ENCODE results near the gene UBE2O. TPM values are rescaled to one million over a fixed set of nuclear protein-coding genes. Genes with fewer than 3 reads are reported as not detected.
"Not testable (repeated sequence)": the region's sequence is repeated elsewhere in the genome, so short reads cannot be mapped to it uniquely, and the experiment has no call there.

Gene UBE2O
- total RNA-seq, 1 experiment from 2014 or later, result 64.7 TPM

DNA sequence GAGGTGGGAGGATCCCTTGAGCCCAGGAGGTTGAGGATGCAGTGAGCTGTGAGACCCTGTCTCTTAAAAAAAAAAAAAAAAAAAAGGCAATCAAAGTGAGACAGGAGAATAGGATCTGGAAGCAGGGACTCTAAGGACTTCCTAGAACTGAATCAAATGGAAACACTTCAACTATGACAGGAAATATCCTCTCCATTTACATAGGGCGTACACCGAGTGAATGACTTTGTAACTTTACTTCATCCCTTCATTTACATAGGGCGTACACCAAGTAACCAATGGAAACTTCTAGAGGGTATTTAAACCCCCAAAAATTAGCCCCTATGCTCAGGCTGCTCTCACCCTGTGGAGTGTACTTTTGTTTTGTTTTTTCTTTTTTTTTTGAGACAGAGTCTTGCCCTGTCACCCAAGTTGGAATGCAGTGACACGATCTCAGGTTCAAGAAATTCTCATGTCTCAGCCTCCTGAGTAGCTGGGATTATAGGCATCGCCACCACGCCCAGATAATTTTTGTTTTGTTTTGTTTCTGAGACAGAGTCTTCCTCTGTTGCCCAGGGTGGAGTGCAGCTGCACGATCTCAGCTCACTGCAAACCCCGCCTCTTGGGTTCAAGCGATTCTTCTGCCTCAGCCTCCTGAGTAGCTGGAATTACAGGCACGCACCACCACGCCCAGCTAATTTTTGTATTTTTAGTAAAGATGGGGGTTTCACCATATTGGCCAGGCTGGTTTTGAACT is 89.7 kb downstream of the UBE2O start:
- H3K36me3 ChIP-seq (ENCODE audit: low read depth, low read length), result no peaks in the 10 kb centered on the region
- BruUV-seq (replicated peaks), result no TSS peak
- ChIA-PET CTCF (interaction anchor here (0.7 kb wide), 1 partner anchor 34 kb away, joined by 3 read pairs; no protein-coding TSS in a partner anchor), POLR2A (ENCODE audit: unreplicated experiment) (interaction anchor here (0.6 kb wide), 1 partner anchor 96 kb away, joined by 3 read pairs; no protein-coding TSS in a partner anchor)
- H3F3A ChIP-seq (ENCODE audit: low read length, unreplicated experiment), result no peaks in the 10 kb centered on the region
- ATAC-seq (no peak), DNase-seq (no peak)
- no peaks in the 10 kb centered on the region for H4K20me1 ChIP-seq (ENCODE audit: low read length)
- intact Hi-C loops (cut with micrococcal nuclease), result no loop called here
- no peak overlapping the region for H3K9ac ChIP-seq (ENCODE audit: low read length)
- no peak overlapping the region for H3K4me2 ChIP-seq (ENCODE audit: low read length)
- no peaks in the 10 kb centered on the region for H3K4me1 ChIP-seq (ENCODE audit: insufficient read depth, low read length)
- H3K4me3 ChIP-seq (ENCODE audit: low read length), result no peak overlapping the region
- TF ChIP-seq EZH2phosphoT487 (IDR thresholded peaks at IDR 0.05; ENCODE audit: borderline replicate concordance, low read length) (no peak), EZH2 (IDR thresholded peaks at IDR 0.05; ENCODE audit: low read length, unreplicated experiment) (no peak)
- TF ChIP-seq, protein P1, sequence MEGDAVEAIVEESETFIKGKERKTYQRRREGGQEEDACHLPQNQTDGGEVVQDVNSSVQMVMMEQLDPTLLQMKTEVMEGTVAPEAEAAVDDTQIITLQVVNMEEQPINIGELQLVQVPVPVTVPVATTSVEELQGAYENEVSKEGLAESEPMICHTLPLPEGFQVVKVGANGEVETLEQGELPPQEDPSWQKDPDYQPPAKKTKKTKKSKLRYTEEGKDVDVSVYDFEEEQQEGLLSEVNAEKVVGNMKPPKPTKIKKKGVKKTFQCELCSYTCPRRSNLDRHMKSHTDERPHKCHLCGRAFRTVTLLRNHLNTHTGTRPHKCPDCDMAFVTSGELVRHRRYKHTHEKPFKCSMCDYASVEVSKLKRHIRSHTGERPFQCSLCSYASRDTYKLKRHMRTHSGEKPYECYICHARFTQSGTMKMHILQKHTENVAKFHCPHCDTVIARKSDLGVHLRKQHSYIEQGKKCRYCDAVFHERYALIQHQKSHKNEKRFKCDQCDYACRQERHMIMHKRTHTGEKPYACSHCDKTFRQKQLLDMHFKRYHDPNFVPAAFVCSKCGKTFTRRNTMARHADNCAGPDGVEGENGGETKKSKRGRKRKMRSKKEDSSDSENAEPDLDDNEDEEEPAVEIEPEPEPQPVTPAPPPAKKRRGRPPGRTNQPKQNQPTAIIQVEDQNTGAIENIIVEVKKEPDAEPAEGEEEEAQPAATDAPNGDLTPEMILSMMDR (conservative IDR thresholded peaks at IDR 0.05; ENCODE audit: low read depth, low read length), result no peak
- H3K79me2 ChIP-seq (ENCODE audit: low read length), result no peaks in the 10 kb centered on the region
- H2AFZ ChIP-seq (ENCODE audit: low read length), result no peak overlapping the region
- no peaks in the 10 kb centered on the region for H3K9me2 ChIP-seq (replicated peaks; ENCODE audit: low read length)
- no peaks in the 10 kb centered on the region for H3K27me3 ChIP-seq (ENCODE audit: low read length)
- no peaks in the 10 kb centered on the region for H3K9me3 ChIP-seq (ENCODE audit: low read length)
- no peak overlapping the region for H3K27ac ChIP-seq (ENCODE audit: low read length)

DNA sequence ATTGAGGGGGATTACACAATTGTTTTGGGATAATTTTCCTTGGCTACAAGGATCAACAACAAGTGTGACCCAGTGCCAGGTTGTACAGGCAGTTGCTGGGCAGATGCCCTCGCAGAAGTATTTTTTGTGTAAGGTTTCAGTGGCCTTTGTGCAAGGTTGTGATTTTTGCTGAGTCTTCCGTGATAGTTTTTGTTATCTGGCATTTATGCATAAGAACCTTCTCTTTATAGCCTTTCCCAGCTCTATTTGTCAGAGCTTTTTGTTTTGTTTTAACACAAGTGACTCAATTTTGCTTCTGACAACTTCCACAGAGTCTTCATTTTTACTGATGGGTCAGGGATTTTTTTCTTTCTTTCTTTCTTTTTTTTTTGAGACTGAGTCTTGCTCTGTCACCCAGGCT is 92.5 kb downstream of the UBE2O start:
- H2AFZ ChIP-seq (ENCODE audit: low read length), result peak overlapping the region; percentile 12; the same call in 1 of the 2 replicates
- H3K4me1 ChIP-seq (ENCODE audit: insufficient read depth, low read length), result peaks cover 6% of the 10 kb centered on the region; the same call in 1 of the 2 replicates
- no TSS peak for BruUV-seq (replicated peaks)
- H3K9me3 ChIP-seq (ENCODE audit: low read length), result no peaks in the 10 kb centered on the region
- TF ChIP-seq, protein P1 (conservative IDR thresholded peaks at IDR 0.05; ENCODE audit: low read depth, low read length), result no peak
- TF ChIP-seq EZH2 (IDR thresholded peaks at IDR 0.05; ENCODE audit: low read length, unreplicated experiment), result no peak
- TF ChIP-seq EZH2phosphoT487 (IDR thresholded peaks at IDR 0.05; ENCODE audit: borderline replicate concordance, low read length), result no peak
- ATAC-seq, result no peak
- H3K4me2 ChIP-seq (ENCODE audit: low read length), result no peak overlapping the region
- no peak for DNase-seq
- ChIA-PET CTCF (no interaction called here), POLR2A (ENCODE audit: unreplicated experiment) (no interaction called here)
- no peak overlapping the region for H3K9ac ChIP-seq (ENCODE audit: low read length)
- no peaks in the 10 kb centered on the region for H3K79me2 ChIP-seq (ENCODE audit: low read length)
- no peaks in the 10 kb centered on the region for H3K36me3 ChIP-seq (ENCODE audit: low read depth, low read length)
- H3K27me3 ChIP-seq (ENCODE audit: low read length), result no peaks in the 10 kb centered on the region
- H3F3A ChIP-seq (ENCODE audit: low read length, unreplicated experiment), result no peaks in the 10 kb centered on the region
- intact Hi-C loops (cut with micrococcal nuclease), result no loop called here
- H3K27ac ChIP-seq (ENCODE audit: low read length), result no peak overlapping the region
- no peak overlapping the region for H3K4me3 ChIP-seq (ENCODE audit: low read length)
- no peaks in the 10 kb centered on the region for H3K9me2 ChIP-seq (replicated peaks; ENCODE audit: low read length)
- no peaks in the 10 kb centered on the region for H4K20me1 ChIP-seq (ENCODE audit: low read length)

DNA sequence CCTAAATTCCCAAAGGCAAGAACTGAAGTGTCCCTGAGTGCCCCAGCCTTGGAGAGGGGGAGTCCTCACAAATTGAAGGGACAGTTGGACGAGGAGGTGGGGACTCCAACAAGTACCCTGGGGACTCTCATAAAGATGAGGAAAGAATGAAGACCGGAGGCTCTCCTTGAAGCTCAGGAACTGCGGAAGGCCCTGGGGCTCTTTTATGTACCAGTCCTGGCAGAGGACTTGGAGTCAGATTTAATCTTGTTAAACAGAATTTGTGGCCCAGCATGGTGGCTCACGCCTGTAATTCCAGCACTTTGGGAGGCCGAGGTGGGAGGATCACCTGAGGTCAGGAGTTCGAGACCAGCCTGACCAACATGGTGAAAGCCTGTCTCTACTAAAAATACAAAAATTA is 93.2 kb downstream of the UBE2O start:
- POLR2A ChIA-PET (ENCODE audit: unreplicated experiment); H3K4me2 ChIP-seq (ENCODE audit: low read length); H4K20me1 ChIP-seq (ENCODE audit: low read length); intact Hi-C loops (cut with micrococcal nuclease); DNase-seq; H3K79me2 ChIP-seq (ENCODE audit: low read length); H3K27ac ChIP-seq (ENCODE audit: low read length); H3K9ac ChIP-seq (ENCODE audit: low read length); H3K4me3 ChIP-seq (ENCODE audit: low read length); H3K4me1 ChIP-seq (ENCODE audit: insufficient read depth, low read length); BruUV-seq (replicated peaks); CTCF ChIA-PET; H3K9me2 ChIP-seq (replicated peaks; ENCODE audit: low read length); H3K27me3 ChIP-seq (ENCODE audit: low read length); ATAC-seq; H2AFZ ChIP-seq (ENCODE audit: low read length); H3F3A ChIP-seq (ENCODE audit: low read length, unreplicated experiment); H3K9me3 ChIP-seq (ENCODE audit: low read length); H3K36me3 ChIP-seq (ENCODE audit: low read depth, low read length): not testable (repeated sequence)

All from PC-3 (cell line).